D721Med (cell line): ENCODE results near the gene SVIP.

Source experiments
- DNase-seq: peaks from one replicate; pipeline ENCODE4 v3.0.0; 2011; ENCODE audit warnings: low spot score; ENCODE audit not compliant: insufficient read length
- FAIRE-seq: peaks from 2 replicates; lab custom pipeline; 2011; peaks lifted over from hg19 to GRCh38; lab: Jason Lieb, UNC
- TF ChIP-seq, protein P1 (sequence below): IDR thresholded peaks from 2 replicates; pipeline ENCODE4 v1.5.1; 2012; ENCODE audit warnings: mild to moderate bottlenecking, control low read depth; ENCODE audit not compliant: insufficient read depth; ENCODE audit errors: missing control alignments

Gene SVIP

DNA sequence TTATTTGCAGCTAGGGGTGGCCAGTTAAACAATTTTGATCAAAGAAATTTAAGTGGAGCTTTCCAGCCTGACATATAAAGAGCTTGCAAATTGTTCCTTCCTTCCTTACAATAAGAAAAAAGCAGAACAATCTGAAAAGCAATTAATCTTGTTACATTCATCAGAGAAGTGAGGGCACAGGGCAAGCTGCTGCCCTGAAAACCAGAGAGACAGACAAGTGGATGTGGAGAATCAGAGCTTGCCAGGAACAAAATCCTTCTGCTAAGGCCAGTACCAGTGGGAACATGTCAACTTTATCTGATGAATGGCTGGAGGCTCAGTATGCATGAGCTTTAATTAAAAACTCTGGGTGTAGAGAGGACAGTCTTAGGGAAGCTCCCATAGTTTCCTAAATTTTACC lies 21.9 kb upstream of the SVIP start:
- TF ChIP-seq, protein P1, sequence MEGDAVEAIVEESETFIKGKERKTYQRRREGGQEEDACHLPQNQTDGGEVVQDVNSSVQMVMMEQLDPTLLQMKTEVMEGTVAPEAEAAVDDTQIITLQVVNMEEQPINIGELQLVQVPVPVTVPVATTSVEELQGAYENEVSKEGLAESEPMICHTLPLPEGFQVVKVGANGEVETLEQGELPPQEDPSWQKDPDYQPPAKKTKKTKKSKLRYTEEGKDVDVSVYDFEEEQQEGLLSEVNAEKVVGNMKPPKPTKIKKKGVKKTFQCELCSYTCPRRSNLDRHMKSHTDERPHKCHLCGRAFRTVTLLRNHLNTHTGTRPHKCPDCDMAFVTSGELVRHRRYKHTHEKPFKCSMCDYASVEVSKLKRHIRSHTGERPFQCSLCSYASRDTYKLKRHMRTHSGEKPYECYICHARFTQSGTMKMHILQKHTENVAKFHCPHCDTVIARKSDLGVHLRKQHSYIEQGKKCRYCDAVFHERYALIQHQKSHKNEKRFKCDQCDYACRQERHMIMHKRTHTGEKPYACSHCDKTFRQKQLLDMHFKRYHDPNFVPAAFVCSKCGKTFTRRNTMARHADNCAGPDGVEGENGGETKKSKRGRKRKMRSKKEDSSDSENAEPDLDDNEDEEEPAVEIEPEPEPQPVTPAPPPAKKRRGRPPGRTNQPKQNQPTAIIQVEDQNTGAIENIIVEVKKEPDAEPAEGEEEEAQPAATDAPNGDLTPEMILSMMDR, result no peak
- DNase-seq (no peak), FAIRE-seq (no peak)

DNA sequence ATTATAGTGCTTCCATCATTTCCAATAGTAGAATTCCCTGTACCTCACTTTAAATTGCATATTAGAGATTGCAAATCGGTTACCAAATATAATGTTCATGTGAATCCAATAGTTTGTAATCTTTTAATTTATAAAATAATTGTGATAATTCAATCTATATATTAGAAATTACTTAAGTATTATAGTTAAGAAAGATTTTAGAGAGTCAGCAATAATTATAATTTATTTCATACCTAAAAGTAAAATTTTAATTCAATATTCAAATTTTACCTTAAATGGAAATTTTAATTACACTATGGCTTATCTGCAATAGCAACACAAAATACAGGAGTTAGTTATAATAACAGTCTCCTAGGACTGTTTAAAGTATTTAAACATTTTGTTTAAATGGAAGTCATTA lies 17.1 kb upstream of the SVIP start:
- no peak for DNase-seq
- TF ChIP-seq, protein P1, result no peak
- no peak for FAIRE-seq

DNA sequence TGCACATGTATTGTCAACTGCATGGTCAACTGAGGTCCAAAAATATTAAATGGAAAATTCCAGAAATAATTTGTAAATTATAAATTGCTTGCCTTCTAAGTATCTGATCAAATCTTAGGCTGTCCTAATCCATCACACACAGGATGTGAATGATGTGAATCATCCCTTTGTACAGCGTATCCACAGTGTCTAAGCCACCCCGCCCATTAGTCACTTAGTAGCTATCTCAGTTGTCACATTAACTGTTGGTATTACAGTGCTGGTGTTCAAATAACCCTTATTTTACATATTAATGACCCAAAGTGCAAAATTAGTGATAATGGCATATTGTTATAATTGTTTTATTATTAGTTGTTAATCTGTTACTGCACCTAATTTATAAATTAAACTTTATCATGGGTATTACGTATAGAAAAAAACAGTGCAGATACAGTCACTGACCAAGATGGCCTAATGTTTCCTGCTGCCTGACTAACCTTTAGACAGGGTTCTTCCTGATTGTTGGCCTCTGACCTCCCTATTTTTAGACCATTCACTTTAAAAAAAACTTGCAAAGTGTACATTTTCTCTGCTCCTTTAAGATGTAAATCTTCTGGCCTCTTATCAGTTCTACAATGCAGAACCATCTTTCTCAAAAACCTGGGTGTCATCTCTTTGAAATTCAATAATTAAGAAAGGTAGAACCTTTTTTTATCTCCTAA lies 2.9 kb upstream of the SVIP start:
- no peak for DNase-seq
- TF ChIP-seq, protein P1, result no peak
- FAIRE-seq, result no peak

DNA sequence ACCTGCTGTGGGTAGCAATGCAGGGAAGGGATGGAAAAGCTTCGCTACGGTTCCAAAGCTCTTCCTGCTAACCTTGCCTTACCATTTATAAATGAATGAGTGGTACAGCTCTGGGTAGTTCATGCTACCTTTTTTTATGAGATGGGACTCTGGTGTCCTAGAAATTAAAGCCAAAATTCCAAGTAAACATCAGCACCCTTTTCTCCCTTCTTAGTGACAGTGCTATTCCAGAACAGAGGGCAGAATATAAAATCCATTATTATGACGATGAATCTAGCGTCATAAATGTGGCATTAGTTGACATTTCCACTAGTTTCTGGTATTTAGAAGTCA lies 447 bp upstream of the SVIP start:
- TF ChIP-seq, protein P1, result no peak
- no peak for DNase-seq
- no peak for FAIRE-seq

DNA sequence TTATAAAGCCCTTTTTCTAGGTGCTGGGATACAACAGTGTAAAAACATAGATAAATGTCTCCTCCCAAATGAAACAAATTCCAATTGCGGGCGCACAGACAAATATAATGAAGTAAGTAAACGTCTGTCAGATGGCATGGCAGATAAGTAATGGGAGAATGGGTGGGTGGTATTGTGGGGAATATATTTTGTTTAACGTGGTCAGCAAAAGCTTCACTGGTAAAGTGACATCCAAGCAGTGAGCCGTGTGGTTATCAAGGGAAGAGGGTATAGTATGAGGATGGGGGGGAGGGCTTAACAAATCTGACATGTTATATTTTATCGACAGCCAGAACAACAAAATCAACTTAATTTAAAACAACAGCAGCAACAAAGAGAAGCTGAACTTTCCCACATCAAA lies 1.2 kb downstream of the SVIP start:
- DNase-seq (no peak), FAIRE-seq (no peak)
- TF ChIP-seq, protein P1, result no peak

DNA sequence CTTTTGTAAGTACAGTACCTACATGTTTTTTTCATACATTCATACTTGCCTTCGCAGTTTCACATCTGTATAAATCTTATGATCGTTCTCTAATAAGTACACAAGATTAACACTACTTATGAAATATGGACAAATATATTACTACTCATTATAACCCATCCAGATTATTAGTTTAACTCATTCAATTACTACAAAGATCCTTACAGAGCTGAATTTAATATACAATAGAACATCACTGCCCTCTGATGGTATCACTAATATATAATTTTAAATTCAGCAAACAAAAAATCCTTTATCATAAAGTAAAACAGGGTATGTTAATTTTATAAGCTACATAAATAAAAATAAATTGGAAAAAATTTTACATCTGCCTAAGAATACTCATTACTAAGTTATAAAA lies 7.4 kb downstream of the SVIP start:
- FAIRE-seq, result no peak
- TF ChIP-seq, protein P1, result peak; percentile 19
- DNase-seq, result no peak

DNA sequence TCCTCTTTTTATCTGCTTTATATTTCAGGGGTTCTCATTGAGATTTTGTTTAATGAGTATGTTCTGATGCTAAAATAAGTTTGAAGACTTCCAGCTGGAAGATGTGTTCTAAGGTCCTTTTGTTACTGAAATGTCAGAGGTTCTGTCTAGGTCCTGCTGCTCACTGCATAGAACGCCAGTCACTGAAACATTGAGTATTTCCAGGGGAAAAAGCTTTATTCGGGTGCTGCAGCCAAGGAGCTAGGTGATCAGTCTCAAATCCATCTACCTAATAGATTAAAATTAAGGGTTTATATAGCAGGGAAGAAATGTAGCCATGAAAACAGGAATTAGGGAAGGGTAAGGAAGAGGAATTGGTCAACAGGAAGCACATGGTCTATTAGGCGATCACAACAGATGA lies 19.7 kb downstream of the SVIP start:
- TF ChIP-seq, protein P1, result no peak
- no peak for FAIRE-seq
- no peak for DNase-seq
